CD14-positive monocyte (primary cell): ENCODE data around the gene EIPR1. TPM values are rescaled to one million over a fixed set of nuclear protein-coding genes. Genes with fewer than 3 reads are reported as not detected.

ENCODE experiments used
- DNase-seq, 3 donors: peaks; one replicate each; pipeline ENCODE4 v3.0.0-alpha.2; 2011 to 2022
- H2AFZ ChIP-seq: 2 replicates; pipeline ENCODE4 v1.6.0; 2012; ENCODE audit warnings: mild to moderate bottlenecking, low read depth, low read length, inconsistent platforms; ENCODE audit not compliant: insufficient read depth, poor library complexity, severe bottlenecking
- H3K27ac ChIP-seq, 2 donors: 1 replicate in 1 of 2; 2 replicates in 1 of 2; pipeline ENCODE4 v1.5.1; 2012 to 2013; ENCODE audit warnings: low read length in 2 of 2, control low read depth in 1 of 2, inconsistent platforms in 1 of 2, low read depth in 1 of 2, mild to moderate bottlenecking in 1 of 2
- H3K27me3 ChIP-seq, 2 donors: one replicate each; pipeline versions ENCODE4 v1.6.0 to v1.6.1; 2011 to 2013; ENCODE audit warnings: low read length in 2 of 2; ENCODE audit not compliant: control insufficient read depth in 2 of 2, insufficient read depth in 2 of 2
- H3K36me3 ChIP-seq, 2 donors: replicated peaks in 1 of 2; 1 replicate in 1 of 2; 2 replicates in 1 of 2; pipeline versions ENCODE4 v1.5.1 to v1.6.1; 2012 to 2013; ENCODE audit warnings: low read length in 2 of 2, control low read depth in 1 of 2, inconsistent platforms in 1 of 2, mild to moderate bottlenecking in 1 of 2; ENCODE audit not compliant: insufficient read depth in 2 of 2, control insufficient read depth in 1 of 2
- H3K4me1 ChIP-seq, 2 donors: 1 replicate in 1 of 2; 2 replicates in 1 of 2; pipeline versions ENCODE4 v1.5.1 to v1.6.1; 2012 to 2013; ENCODE audit warnings: low read length in 2 of 2, control low read depth in 1 of 2, inconsistent platforms in 1 of 2, mild to moderate bottlenecking in 1 of 2, moderate library complexity in 1 of 2; ENCODE audit not compliant: insufficient read depth in 2 of 2, control insufficient read depth in 1 of 2
- H3K4me2 ChIP-seq: replicated peaks from 2 replicates; pipeline ENCODE3; 2012; ENCODE audit warnings: low read length, moderate library complexity, mild to moderate bottlenecking; ENCODE audit not compliant: poor library complexity, severe bottlenecking; ENCODE audit errors: extremely low read depth
- H3K4me3 ChIP-seq, 3 experiments: fragments of 200-600 bp in 1 of 3; sonication (generic) in 1 of 3; replicated peaks in 1 of 3; 1 replicate in 2 of 3; 2 replicates in 1 of 3; pipeline ENCODE4 v1.5.1; 2011 to 2013; ENCODE audit warnings: low read length in 3 of 3, mild to moderate bottlenecking in 3 of 3, control low read depth in 2 of 3, low read depth in 2 of 3, inconsistent platforms in 1 of 3, moderate library complexity in 1 of 3
- H3K79me2 ChIP-seq: 2 replicates; pipeline ENCODE4 v1.6.0; 2012; ENCODE audit warnings: mild to moderate bottlenecking, control low read depth, inconsistent platforms, low read length, moderate library complexity; ENCODE audit not compliant: insufficient read depth
- H3K9ac ChIP-seq: 2 replicates; pipeline ENCODE4 v1.6.0; 2017; ENCODE audit warnings: low read length, mild to moderate bottlenecking; ENCODE audit not compliant: insufficient read depth, poor library complexity, severe bottlenecking
- H3K9me3 ChIP-seq, 2 donors: replicated peaks in 1 of 2; 1 replicate in 1 of 2; 2 replicates in 1 of 2; pipeline versions ENCODE4 v1.5.1 to v1.6.1; 2012 to 2013; ENCODE audit warnings: low read length in 2 of 2, control low read depth in 1 of 2; ENCODE audit not compliant: control insufficient read depth in 1 of 2, insufficient read depth in 1 of 2
- H4K20me1 ChIP-seq: 2 replicates; pipeline ENCODE4 v1.6.0; 2012; ENCODE audit warnings: mild to moderate bottlenecking, low read length, control low read depth, moderate library complexity; ENCODE audit not compliant: insufficient read depth
- H3K27ac Mint-ChIP-seq, 7 donors: one replicate each; pipeline ENCODE4 v1.8.0; 2020; ENCODE audit warnings: mild to moderate bottlenecking in 7 of 7, mixed read lengths in 7 of 7, moderate library complexity in 6 of 7, inconsistent platforms in 2 of 7
- H3K27me3 Mint-ChIP-seq, 3 donors: one replicate each; pipeline ENCODE4 v1.8.0; 2021 to 2022; ENCODE audit warnings: low read depth in 3 of 3, mild to moderate bottlenecking in 3 of 3, mixed read lengths in 3 of 3, moderate library complexity in 3 of 3, inconsistent platforms in 1 of 3
- H3K36me3 Mint-ChIP-seq, 2 donors: one replicate each; pipeline ENCODE4 v1.8.0; 2020; ENCODE audit warnings: mixed read lengths in 2 of 2, inconsistent platforms in 1 of 2, mild to moderate bottlenecking in 1 of 2
- H3K4me1 Mint-ChIP-seq: one replicate; pipeline ENCODE4 v1.8.0; 2020; ENCODE audit warnings: mild to moderate bottlenecking, mixed read lengths
- H3K4me3 Mint-ChIP-seq, 2 donors: one replicate each; pipeline ENCODE4 v1.8.0; 2020; ENCODE audit warnings: mild to moderate bottlenecking in 2 of 2, mixed read lengths in 2 of 2, moderate library complexity in 1 of 2
- H3K9me3 Mint-ChIP-seq, 7 donors: one replicate each; pipeline ENCODE4 v1.8.0; 2020 to 2022; ENCODE audit warnings: mixed read lengths in 7 of 7, mild to moderate bottlenecking in 6 of 7, moderate library complexity in 6 of 7, inconsistent platforms in 2 of 7
- WGBS: methylation state at CpG from one replicate; pipeline ENCODE4 v1.1.5; 2013; ENCODE audit warnings: missing lambda C conversion rate; ENCODE audit not compliant: insufficient coverage; 5-methylcytosine and 5-hydroxymethylcytosine counted together
- intact Hi-C, 2 donors: fragments of 100-400 bp; cut with micrococcal nuclease; formaldehyde crosslinking; loops; one replicate each; pipeline versions ENCODE4 v1.15.0 to v1.15.1; 2023
- polyA plus RNA-seq, 3 donors: library from polyadenylated mRNA; depleted of rRNA in 1 of 3; unstranded in 2 of 3; stranded (reverse) in 1 of 3; fragments of 300-500 nt in 2 of 3; fragments of >200 nt in 1 of 3; fragmentation: Illumina TruSeq in 2 of 3; gene quantifications; 1 replicate in 2 of 3; 2 replicates in 1 of 3; pipeline ENCODE4 v1.2.3, GENCODE V29; 2012 to 2021
- TF ChIP-seq, protein P1 (sequence below): fragments of 200-600 bp; IDR thresholded peaks from one replicate; pipeline ENCODE4 v1.8.0; 2022; ENCODE audit warnings: antibody characterized with exemption, mild to moderate bottlenecking

EIPR1 gene
- polyA plus RNA-seq, 3 donors = 19.0 to 22.4 (median 20.8) TPM

DNA sequence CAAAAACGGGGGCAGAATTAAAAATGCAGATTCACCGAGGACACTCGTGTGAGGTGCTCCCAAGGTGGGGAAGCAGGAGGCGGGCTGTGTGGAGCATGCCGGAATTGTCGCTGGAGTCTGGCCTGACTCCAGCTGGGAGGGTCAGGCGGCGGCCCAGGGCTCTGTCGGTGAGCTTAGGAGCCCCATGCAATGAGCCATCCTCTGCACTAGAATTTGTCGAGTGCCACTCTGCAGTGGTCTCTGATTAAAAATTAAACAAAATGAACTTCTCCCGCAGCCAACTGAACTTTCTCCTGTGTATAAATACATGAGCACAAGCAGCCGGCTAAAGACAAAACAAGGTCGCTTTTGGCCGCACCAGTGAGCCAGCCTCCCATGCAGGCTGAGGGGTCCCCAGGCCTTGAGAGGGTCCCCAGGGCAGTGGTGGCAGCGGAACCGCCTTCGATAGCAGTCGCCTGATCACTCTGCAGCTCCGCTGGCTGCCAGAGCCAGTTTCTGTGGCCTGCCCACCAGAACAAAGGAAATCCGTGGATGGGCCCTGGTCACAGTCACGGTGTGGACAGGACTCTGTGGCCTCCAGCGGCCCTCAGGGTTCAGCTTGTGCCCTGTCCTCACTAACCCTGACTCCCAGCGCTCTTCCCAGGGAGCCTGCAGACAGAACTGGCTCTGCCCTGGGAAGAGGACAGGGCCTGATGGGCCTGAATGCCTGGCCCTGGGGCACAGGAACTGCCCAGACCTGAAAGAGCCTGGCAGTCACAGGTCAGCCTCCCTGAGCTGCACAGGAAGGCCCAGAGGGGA lies 201.3 kb downstream of the EIPR1 start:
- no peaks in the 10 kb centered on the region for H3K4me1 Mint-ChIP-seq
- Histone ChIP-seq H3K4me3 (no peak overlapping the region), H3K79me2 (no peaks in the 10 kb centered on the region), H3K4me1 (no peaks in the 10 kb centered on the region), H3K36me3 (peaks cover 3 to 27% of the 10 kb centered on the region in 2 donors), H3K27me3 (no peaks in the 10 kb centered on the region), H3K9ac (no peak overlapping the region), H3K9me3 (peaks cover 6 to 11% of the 10 kb centered on the region in 2 donors), H3K4me2 (no peak overlapping the region), H4K20me1 (no peaks in the 10 kb centered on the region), H2AFZ (no peak overlapping the region), H3K27ac (no peak overlapping the region)
- peak overlapping the region in 1 of 7 donors; percentile 21 for H3K27ac Mint-ChIP-seq
- DNase-seq = no peak
- H3K9me3 Mint-ChIP-seq = peaks cover 0 to 10% (median 9%) of the 10 kb centered on the region in 7 donors
- H3K27me3 Mint-ChIP-seq = peaks cover 0 to 2% (median 0%) of the 10 kb centered on the region in 3 donors
- peaks cover 23 to 26% of the 10 kb centered on the region in 2 donors for H3K36me3 Mint-ChIP-seq
- 95% methylated on average over 19 of the region's 23 CpGs for WGBS
- TF ChIP-seq, protein P1, sequence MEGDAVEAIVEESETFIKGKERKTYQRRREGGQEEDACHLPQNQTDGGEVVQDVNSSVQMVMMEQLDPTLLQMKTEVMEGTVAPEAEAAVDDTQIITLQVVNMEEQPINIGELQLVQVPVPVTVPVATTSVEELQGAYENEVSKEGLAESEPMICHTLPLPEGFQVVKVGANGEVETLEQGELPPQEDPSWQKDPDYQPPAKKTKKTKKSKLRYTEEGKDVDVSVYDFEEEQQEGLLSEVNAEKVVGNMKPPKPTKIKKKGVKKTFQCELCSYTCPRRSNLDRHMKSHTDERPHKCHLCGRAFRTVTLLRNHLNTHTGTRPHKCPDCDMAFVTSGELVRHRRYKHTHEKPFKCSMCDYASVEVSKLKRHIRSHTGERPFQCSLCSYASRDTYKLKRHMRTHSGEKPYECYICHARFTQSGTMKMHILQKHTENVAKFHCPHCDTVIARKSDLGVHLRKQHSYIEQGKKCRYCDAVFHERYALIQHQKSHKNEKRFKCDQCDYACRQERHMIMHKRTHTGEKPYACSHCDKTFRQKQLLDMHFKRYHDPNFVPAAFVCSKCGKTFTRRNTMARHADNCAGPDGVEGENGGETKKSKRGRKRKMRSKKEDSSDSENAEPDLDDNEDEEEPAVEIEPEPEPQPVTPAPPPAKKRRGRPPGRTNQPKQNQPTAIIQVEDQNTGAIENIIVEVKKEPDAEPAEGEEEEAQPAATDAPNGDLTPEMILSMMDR = no peak
- H3K4me3 Mint-ChIP-seq = no peak overlapping the region
- intact Hi-C loops = no loop called here

GRCh38 chr2:3175568-3175955 lies 202.1 kb downstream of the EIPR1 start:
- Histone ChIP-seq H4K20me1 (no peaks in the 10 kb centered on the region), H3K79me2 (no peaks in the 10 kb centered on the region), H3K9me3 (peaks cover under 1 to 4% of the 10 kb centered on the region in 2 donors), H3K4me2 (no peak overlapping the region), H3K36me3 (peaks cover 3 to 31% of the 10 kb centered on the region in 2 donors), H3K27me3 (no peaks in the 10 kb centered on the region), H3K4me3 (no peak overlapping the region), H2AFZ (no peak overlapping the region), H3K9ac (no peak overlapping the region), H3K27ac (no peak overlapping the region), H3K4me1 (no peaks in the 10 kb centered on the region)
- H3K27me3 Mint-ChIP-seq = peaks cover 0 to 2% (median 2%) of the 10 kb centered on the region in 3 donors
- H3K9me3 Mint-ChIP-seq = peaks cover 0 to 4% (median 3%) of the 10 kb centered on the region in 7 donors
- intact Hi-C loops = no loop called here
- peak overlapping the region in 1 of 7 donors; percentile 60 for H3K27ac Mint-ChIP-seq
- H3K4me1 Mint-ChIP-seq = no peaks in the 10 kb centered on the region
- no peak overlapping the region for H3K4me3 Mint-ChIP-seq
- DNase-seq = no peak
- H3K36me3 Mint-ChIP-seq = peaks cover 25 to 30% of the 10 kb centered on the region in 2 donors
- 97% methylated on average over 3 of the region's 5 CpGs for WGBS
- TF ChIP-seq, protein P1 = no peak
